GM23338 (cell line): Measurements from ENCODE around the gene IPPK. TPM values are rescaled to one million over a fixed set of nuclear protein-coding genes. Genes with fewer than 3 reads are reported as not detected.

Experiments used
- ATAC-seq: fragments of 200-7000 bp; cut with Tn5 transposase; 3 replicates; pipeline ENCODE4 v1.9.1; 2020
- DNase-seq: peaks from one replicate; pipeline ENCODE4 v3.0.0-alpha.2; 2015; ENCODE audit warnings: low spot score
- H2AFZ ChIP-seq: fragments of 200-600 bp; sonication (generic); 2 replicates; pipeline ENCODE4 v1.8.0; 2016; ENCODE audit warnings: antibody characterized with exemption, mild to moderate bottlenecking, moderate library complexity
- H3F3A ChIP-seq: fragments of 200-600 bp; sonication (generic); replicated peaks from 2 replicates; pipeline ENCODE4 v1.8.0; 2017; ENCODE audit warnings: antibody characterized with exemption, mixed run types, low read depth
- H3K27ac ChIP-seq: fragments of 200-600 bp; sonication (generic); 2 replicates; pipeline ENCODE4 v1.6.1; 2016; ENCODE audit warnings: low read depth
- H3K27me3 ChIP-seq: fragments of 200-600 bp; sonication (generic); 2 replicates; pipeline ENCODE4 v1.8.0; 2016; ENCODE audit warnings: mild to moderate bottlenecking, mixed run types, moderate library complexity; ENCODE audit not compliant: insufficient read depth
- H3K36me3 ChIP-seq: fragments of 200-600 bp; sonication (generic); 2 replicates; pipeline ENCODE4 v1.8.0; 2016; ENCODE audit warnings: mild to moderate bottlenecking; ENCODE audit not compliant: insufficient read depth
- H3K4me1 ChIP-seq: fragments of 200-600 bp; sonication (generic); 2 replicates; pipeline ENCODE4 v1.8.0; 2016; ENCODE audit warnings: mild to moderate bottlenecking, moderate library complexity; ENCODE audit not compliant: insufficient read depth
- H3K4me2 ChIP-seq: fragments of 200-600 bp; sonication (generic); 2 replicates; pipeline ENCODE4 v1.7.1; 2017; ENCODE audit warnings: mixed run types
- H3K4me3 ChIP-seq: fragments of 200-600 bp; sonication (generic); 2 replicates; pipeline ENCODE4 v1.6.1; 2016; ENCODE audit warnings: mixed run types
- H3K79me2 ChIP-seq: fragments of 200-600 bp; sonication (generic); replicated peaks from 2 replicates; pipeline ENCODE4 v1.8.0; 2017; ENCODE audit warnings: mild to moderate bottlenecking; ENCODE audit not compliant: insufficient read depth
- H3K9me2 ChIP-seq: fragments of 200-600 bp; sonication (generic); 2 replicates; pipeline ENCODE4 v1.8.0; 2017; ENCODE audit not compliant: insufficient read depth
- H4K20me1 ChIP-seq: fragments of 200-600 bp; sonication (generic); replicated peaks from 2 replicates; pipeline ENCODE4 v1.8.0; 2017; ENCODE audit warnings: mild to moderate bottlenecking; ENCODE audit not compliant: insufficient read depth
- H3K27ac Mint-ChIP-seq: 2 replicates; pipeline ENCODE4 v1.8.0; 2020; ENCODE audit warnings: inconsistent platforms, mild to moderate bottlenecking, moderate library complexity, mixed read lengths
- H3K27me3 Mint-ChIP-seq: 3 replicates; pipeline ENCODE4 v1.8.0; 2022; ENCODE audit warnings: low read depth, mild to moderate bottlenecking, moderate library complexity, mixed read lengths, inconsistent platforms; ENCODE audit not compliant: insufficient read depth, poor library complexity
- H3K36me3 Mint-ChIP-seq: 3 replicates; pipeline ENCODE4 v1.8.0; 2021; ENCODE audit warnings: low read depth, mild to moderate bottlenecking, inconsistent platforms, moderate library complexity, mixed read lengths
- H3K4me1 Mint-ChIP-seq: 3 replicates; pipeline ENCODE4 v1.8.0; 2020; ENCODE audit warnings: mild to moderate bottlenecking, inconsistent platforms, mixed read lengths
- H3K4me3 Mint-ChIP-seq: 3 replicates; pipeline ENCODE4 v1.8.0; 2021; ENCODE audit warnings: moderate library complexity, mild to moderate bottlenecking, inconsistent platforms, mixed read lengths
- H3K9me3 Mint-ChIP-seq: 3 replicates; pipeline ENCODE4 v1.8.0; 2020; ENCODE audit warnings: moderate library complexity, mild to moderate bottlenecking, inconsistent platforms, mixed read lengths
- CREB1 ChIP-seq: fragments of 250-450 bp; sonication (Bioruptor Pico); IDR thresholded peaks from 2 replicates; pipeline ENCODE4 v1.5.0; 2020; ENCODE audit warnings: low read depth, mild to moderate bottlenecking, moderate library complexity
- EZH2 ChIP-seq: fragments of 200-600 bp; sonication (generic); IDR thresholded peaks from one replicate; pipeline ENCODE4 v1.8.0; 2017; ENCODE audit warnings: antibody characterized with exemption, mild to moderate bottlenecking, low read depth; ENCODE audit not compliant: unreplicated experiment
- EZH2phosphoT487 ChIP-seq: fragments of 200-600 bp; sonication (generic); IDR thresholded peaks from one replicate; pipeline ENCODE4 v1.8.1; 2018; ENCODE audit warnings: antibody characterized with exemption; ENCODE audit not compliant: unreplicated experiment
- JUNB ChIP-seq: IDR thresholded peaks from one replicate; pipeline ENCODE4 v1.6.1; 2016; ENCODE audit warnings: antibody characterized with exemption; ENCODE audit not compliant: unreplicated experiment
- NANOG ChIP-seq: IDR thresholded peaks from 2 replicates; pipeline ENCODE4 v1.6.1; 2016; ENCODE audit warnings: antibody characterized with exemption, borderline replicate concordance
- POLR2AphosphoS5 ChIP-seq: IDR thresholded peaks from 2 replicates; pipeline ENCODE4 v1.6.1; 2016; ENCODE audit warnings: antibody characterized with exemption, low read depth
- STAT1 ChIP-seq: IDR thresholded peaks from one replicate; pipeline ENCODE4 v1.6.1; 2016; ENCODE audit warnings: antibody characterized with exemption; ENCODE audit not compliant: unreplicated experiment
- ZNF114 ChIP-seq: fragments of 250-450 bp; sonication (Bioruptor Pico); IDR thresholded peaks from 2 replicates; pipeline ENCODE4 v1.5.0; 2020; ENCODE audit warnings: mild to moderate bottlenecking, moderate library complexity
- ZNF331 ChIP-seq: fragments of 250-450 bp; sonication (Bioruptor Pico); IDR thresholded peaks from 2 replicates; pipeline ENCODE4 v1.5.0; 2020; ENCODE audit warnings: low read depth, mild to moderate bottlenecking, moderate library complexity
- polyA plus RNA-seq: library from polyadenylated mRNA; unstranded; fragments of >200 nt; fragmentation: Nextera tagmentation; extraction: Ambion mirVana; gene quantifications from 2 replicates; pipeline ENCODE4 v1.2.1, GENCODE V29; 2016
- total RNA-seq: library from RNA; depleted of rRNA; stranded (reverse); fragments of >200 nt; shearing (Covaris generic); gene quantifications from 2 replicates; pipeline ENCODE4 v1.2.3, GENCODE V29; 2014
- TF ChIP-seq, protein P1 (sequence below): fragments of 250-450 bp; sonication (Bioruptor Pico); IDR thresholded peaks from 2 replicates; pipeline ENCODE4 v1.5.0; 2020; ENCODE audit warnings: mild to moderate bottlenecking, moderate library complexity
- TF ChIP-seq, protein P2 (sequence below): IDR thresholded peaks from 2 replicates; pipeline ENCODE4 v1.6.1; 2016; ENCODE audit warnings: antibody characterized with exemption
- TF ChIP-seq, protein P3 (sequence below): IDR thresholded peaks from one replicate; pipeline ENCODE4 v1.6.1; 2018; ENCODE audit warnings: antibody characterized with exemption; ENCODE audit not compliant: unreplicated experiment
- TF ChIP-seq, protein P4 (sequence below), 2 experiments: fragments of 200-600 bp in 1 of 2; sonication (generic) in 1 of 2; conservative IDR thresholded peaks; 2 replicates each; pipeline versions ENCODE4 v1.5.1 to v1.6.1; 2016 to 2017; ENCODE audit warnings: antibody characterized with exemption in 2 of 2, low read depth in 2 of 2, mild to moderate bottlenecking in 2 of 2, moderate library complexity in 1 of 2

The IPPK gene
- total and polyA plus RNA-seq, 2 experiments from 2014 or later: 6.5 to 17.5 TPM

DNA sequence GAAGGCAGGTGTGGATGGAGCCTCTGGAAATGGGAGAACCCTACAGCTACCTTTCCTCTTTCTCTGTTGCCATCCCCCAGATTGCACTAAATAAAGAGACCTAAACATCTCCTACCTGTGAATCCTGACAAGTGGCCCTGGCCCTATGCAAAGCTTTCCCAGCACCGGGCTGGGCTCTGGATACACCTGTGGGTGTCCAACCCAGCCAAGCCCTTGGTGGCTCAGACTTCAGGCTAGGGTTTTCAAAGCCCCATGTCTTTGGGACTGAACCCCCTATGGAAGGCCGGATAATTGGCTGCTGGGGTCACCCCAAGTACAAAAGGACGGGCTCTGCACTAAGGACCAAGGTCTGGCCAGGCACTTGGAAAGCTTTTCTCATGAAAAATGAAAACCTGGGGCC is 44.1 kb upstream of the IPPK start:
- TF ChIP-seq POLR2AphosphoS5 (no peak), NANOG (no peak), CREB1 (no peak), JUNB (no peak), ZNF331 (CRISPR knock-in tag) (no peak), STAT1 (no peak), ZNF114 (no peak), EZH2 (no peak), EZH2phosphoT487 (no peak)
- TF ChIP-seq, protein P1, sequence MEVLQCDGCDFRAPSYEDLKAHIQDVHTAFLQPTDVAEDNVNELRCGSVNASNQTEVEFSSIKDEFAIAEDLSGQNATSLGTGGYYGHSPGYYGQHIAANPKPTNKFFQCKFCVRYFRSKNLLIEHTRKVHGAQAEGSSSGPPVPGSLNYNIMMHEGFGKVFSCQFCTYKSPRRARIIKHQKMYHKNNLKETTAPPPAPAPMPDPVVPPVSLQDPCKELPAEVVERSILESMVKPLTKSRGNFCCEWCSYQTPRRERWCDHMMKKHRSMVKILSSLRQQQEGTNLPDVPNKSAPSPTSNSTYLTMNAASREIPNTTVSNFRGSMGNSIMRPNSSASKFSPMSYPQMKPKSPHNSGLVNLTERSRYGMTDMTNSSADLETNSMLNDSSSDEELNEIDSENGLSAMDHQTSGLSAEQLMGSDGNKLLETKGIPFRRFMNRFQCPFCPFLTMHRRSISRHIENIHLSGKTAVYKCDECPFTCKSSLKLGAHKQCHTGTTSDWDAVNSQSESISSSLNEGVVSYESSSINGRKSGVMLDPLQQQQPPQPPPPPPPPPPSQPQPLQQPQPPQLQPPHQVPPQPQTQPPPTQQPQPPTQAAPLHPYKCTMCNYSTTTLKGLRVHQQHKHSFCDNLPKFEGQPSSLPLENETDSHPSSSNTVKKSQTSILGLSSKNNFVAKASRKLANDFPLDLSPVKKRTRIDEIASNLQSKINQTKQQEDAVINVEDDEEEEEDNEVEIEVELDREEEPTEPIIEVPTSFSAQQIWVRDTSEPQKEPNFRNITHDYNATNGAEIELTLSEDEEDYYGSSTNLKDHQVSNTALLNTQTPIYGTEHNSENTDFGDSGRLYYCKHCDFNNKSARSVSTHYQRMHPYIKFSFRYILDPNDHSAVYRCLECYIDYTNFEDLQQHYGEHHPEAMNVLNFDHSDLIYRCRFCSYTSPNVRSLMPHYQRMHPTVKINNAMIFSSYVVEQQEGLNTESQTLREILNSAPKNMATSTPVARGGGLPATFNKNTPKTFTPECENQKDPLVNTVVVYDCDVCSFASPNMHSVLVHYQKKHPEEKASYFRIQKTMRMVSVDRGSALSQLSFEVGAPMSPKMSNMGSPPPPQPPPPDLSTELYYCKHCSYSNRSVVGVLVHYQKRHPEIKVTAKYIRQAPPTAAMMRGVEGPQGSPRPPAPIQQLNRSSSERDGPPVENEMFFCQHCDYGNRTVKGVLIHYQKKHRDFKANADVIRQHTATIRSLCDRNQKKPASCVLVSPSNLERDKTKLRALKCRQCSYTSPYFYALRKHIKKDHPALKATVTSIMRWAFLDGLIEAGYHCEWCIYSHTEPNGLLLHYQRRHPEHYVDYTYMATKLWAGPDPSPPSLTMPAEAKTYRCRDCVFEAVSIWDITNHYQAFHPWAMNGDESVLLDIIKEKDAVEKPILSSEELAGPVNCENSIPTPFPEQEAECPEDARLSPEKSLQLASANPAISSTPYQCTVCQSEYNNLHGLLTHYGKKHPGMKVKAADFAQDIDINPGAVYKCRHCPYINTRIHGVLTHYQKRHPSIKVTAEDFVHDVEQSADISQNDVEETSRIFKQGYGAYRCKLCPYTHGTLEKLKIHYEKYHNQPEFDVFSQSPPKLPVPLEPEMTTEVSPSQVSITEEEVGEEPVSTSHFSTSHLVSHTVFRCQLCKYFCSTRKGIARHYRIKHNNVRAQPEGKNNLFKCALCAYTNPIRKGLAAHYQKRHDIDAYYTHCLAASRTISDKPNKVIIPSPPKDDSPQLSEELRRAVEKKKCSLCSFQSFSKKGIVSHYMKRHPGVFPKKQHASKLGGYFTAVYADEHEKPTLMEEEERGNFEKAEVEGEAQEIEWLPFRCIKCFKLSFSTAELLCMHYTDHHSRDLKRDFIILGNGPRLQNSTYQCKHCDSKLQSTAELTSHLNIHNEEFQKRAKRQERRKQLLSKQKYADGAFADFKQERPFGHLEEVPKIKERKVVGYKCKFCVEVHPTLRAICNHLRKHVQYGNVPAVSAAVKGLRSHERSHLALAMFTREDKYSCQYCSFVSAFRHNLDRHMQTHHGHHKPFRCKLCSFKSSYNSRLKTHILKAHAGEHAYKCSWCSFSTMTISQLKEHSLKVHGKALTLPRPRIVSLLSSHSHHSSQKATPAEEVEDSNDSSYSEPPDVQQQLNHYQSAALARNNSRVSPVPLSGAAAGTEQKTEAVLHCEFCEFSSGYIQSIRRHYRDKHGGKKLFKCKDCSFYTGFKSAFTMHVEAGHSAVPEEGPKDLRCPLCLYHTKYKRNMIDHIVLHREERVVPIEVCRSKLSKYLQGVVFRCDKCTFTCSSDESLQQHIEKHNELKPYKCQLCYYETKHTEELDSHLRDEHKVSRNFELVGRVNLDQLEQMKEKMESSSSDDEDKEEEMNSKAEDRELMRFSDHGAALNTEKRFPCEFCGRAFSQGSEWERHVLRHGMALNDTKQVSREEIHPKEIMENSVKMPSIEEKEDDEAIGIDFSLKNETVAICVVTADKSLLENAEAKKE (CRISPR knock-in tag): no peak
- TF ChIP-seq, protein P2, sequence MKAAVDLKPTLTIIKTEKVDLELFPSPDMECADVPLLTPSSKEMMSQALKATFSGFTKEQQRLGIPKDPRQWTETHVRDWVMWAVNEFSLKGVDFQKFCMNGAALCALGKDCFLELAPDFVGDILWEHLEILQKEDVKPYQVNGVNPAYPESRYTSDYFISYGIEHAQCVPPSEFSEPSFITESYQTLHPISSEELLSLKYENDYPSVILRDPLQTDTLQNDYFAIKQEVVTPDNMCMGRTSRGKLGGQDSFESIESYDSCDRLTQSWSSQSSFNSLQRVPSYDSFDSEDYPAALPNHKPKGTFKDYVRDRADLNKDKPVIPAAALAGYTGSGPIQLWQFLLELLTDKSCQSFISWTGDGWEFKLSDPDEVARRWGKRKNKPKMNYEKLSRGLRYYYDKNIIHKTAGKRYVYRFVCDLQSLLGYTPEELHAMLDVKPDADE: no peak
- TF ChIP-seq, protein P3, sequence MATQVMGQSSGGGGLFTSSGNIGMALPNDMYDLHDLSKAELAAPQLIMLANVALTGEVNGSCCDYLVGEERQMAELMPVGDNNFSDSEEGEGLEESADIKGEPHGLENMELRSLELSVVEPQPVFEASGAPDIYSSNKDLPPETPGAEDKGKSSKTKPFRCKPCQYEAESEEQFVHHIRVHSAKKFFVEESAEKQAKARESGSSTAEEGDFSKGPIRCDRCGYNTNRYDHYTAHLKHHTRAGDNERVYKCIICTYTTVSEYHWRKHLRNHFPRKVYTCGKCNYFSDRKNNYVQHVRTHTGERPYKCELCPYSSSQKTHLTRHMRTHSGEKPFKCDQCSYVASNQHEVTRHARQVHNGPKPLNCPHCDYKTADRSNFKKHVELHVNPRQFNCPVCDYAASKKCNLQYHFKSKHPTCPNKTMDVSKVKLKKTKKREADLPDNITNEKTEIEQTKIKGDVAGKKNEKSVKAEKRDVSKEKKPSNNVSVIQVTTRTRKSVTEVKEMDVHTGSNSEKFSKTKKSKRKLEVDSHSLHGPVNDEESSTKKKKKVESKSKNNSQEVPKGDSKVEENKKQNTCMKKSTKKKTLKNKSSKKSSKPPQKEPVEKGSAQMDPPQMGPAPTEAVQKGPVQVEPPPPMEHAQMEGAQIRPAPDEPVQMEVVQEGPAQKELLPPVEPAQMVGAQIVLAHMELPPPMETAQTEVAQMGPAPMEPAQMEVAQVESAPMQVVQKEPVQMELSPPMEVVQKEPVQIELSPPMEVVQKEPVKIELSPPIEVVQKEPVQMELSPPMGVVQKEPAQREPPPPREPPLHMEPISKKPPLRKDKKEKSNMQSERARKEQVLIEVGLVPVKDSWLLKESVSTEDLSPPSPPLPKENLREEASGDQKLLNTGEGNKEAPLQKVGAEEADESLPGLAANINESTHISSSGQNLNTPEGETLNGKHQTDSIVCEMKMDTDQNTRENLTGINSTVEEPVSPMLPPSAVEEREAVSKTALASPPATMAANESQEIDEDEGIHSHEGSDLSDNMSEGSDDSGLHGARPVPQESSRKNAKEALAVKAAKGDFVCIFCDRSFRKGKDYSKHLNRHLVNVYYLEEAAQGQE: no peak
- TF ChIP-seq, protein P4, sequence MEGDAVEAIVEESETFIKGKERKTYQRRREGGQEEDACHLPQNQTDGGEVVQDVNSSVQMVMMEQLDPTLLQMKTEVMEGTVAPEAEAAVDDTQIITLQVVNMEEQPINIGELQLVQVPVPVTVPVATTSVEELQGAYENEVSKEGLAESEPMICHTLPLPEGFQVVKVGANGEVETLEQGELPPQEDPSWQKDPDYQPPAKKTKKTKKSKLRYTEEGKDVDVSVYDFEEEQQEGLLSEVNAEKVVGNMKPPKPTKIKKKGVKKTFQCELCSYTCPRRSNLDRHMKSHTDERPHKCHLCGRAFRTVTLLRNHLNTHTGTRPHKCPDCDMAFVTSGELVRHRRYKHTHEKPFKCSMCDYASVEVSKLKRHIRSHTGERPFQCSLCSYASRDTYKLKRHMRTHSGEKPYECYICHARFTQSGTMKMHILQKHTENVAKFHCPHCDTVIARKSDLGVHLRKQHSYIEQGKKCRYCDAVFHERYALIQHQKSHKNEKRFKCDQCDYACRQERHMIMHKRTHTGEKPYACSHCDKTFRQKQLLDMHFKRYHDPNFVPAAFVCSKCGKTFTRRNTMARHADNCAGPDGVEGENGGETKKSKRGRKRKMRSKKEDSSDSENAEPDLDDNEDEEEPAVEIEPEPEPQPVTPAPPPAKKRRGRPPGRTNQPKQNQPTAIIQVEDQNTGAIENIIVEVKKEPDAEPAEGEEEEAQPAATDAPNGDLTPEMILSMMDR (conservative IDR thresholded peaks at IDR 0.05; ENCODE audit: low read depth in 2 of 2): no peak
- Histone ChIP-seq H3K4me3 (no peak overlapping the region), H3K4me1 (no peaks in the 10 kb centered on the region), H3K27ac (no peak overlapping the region), H3K4me2 (no peak overlapping the region), H3K27me3 (no peaks in the 10 kb centered on the region), H3F3A (no peaks in the 10 kb centered on the region), H2AFZ (no peak overlapping the region), H3K79me2 (0 out of 2 replicates have a peak, but pooled peaks cover 3% of the 10 kb centered on the region), H3K36me3 (peaks cover 20% of the 10 kb centered on the region; the same call in 1 of the 2 replicates), H3K9me2 (no peaks in the 10 kb centered on the region), H4K20me1 (no peaks in the 10 kb centered on the region; the same call in 1 of the 2 replicates)
- DNase-seq: no peak
- Mint-ChIP-seq H3K4me3 (no peak overlapping the region), H3K27ac (no peak overlapping the region), H3K27me3 (peaks cover 7% of the 10 kb centered on the region), H3K36me3 (peaks cover 46% of the 10 kb centered on the region), H3K9me3 (no peaks in the 10 kb centered on the region), H3K4me1 (no peaks in the 10 kb centered on the region; the same call in 2 of the 3 replicates)
- no peak for ATAC-seq
